Gastrocnemius medialis (tissue), 4 donors: Measurements from ENCODE around the gene USP15. TPM values are rescaled to one million over a fixed set of nuclear protein-coding genes. Genes with fewer than 3 reads are reported as not detected.

Experiments used
- ATAC-seq, 2 donors: fragments of 150-250 bp; one replicate each; pipeline ENCODE4 v1.9.1; 2016
- DNase-seq, 2 donors: peaks; one replicate each; pipeline ENCODE4 v3.0.0-alpha.2; 2019
- H3K27ac ChIP-seq, 4 donors: fragments of 200-600 bp; sonication (generic); 1 replicate in 1 of 4; 2 replicates in 3 of 4; pipeline ENCODE4 v1.5.1; 2016 to 2018; ENCODE audit warnings: mild to moderate bottlenecking in 2 of 4, moderate library complexity in 1 of 4
- H3K27me3 ChIP-seq, 3 donors: fragments of 200-600 bp; sonication (generic) in 2 of 3; 1 replicate in 1 of 3; 2 replicates in 2 of 3; pipeline versions ENCODE4 v1.5.1 to v1.6.0; 2016 to 2019; ENCODE audit warnings: mild to moderate bottlenecking in 1 of 3, moderate library complexity in 1 of 3
- H3K36me3 ChIP-seq, 2 donors: fragments of 200-600 bp; sonication (generic) in 1 of 2; one replicate each; pipeline ENCODE4 v1.5.1; 2017 to 2018
- H3K4me1 ChIP-seq, 2 donors: fragments of 200-600 bp; sonication (generic) in 1 of 2; one replicate each; pipeline ENCODE4 v1.5.1; 2016 to 2017; ENCODE audit warnings: mild to moderate bottlenecking in 2 of 2
- H3K4me3 ChIP-seq, 4 donors: fragments of 200-600 bp; sonication (generic) in 3 of 4; 1 replicate in 1 of 4; 2 replicates in 3 of 4; pipeline ENCODE4 v1.5.1; 2016 to 2019; ENCODE audit warnings: mild to moderate bottlenecking in 2 of 4
- H3K9me3 ChIP-seq, 3 donors: fragments of 200-600 bp; sonication (generic) in 2 of 3; 1 replicate in 1 of 3; 2 replicates in 2 of 3; pipeline ENCODE4 v1.5.1; 2016 to 2019
- CTCF ChIP-seq, 5 experiments: fragments of 450-650 bp in 3 of 5; fragments of 200-600 bp in 2 of 5; sonication (generic) in 2 of 5; IDR thresholded peaks in 4 of 5; conservative IDR thresholded peaks in 1 of 5; 1 replicate in 4 of 5; 2 replicates in 1 of 5; pipeline ENCODE4 v1.5.1; 2016 to 2019; ENCODE audit warnings: antibody characterized with exemption in 5 of 5, mild to moderate bottlenecking in 3 of 5, moderate library complexity in 3 of 5
- POLR2A ChIP-seq, 2 donors: fragments of 450-650 bp; IDR thresholded peaks; one replicate each; pipeline ENCODE4 v1.6.1; 2017; ENCODE audit warnings: antibody characterized with exemption in 2 of 2, mild to moderate bottlenecking in 2 of 2, moderate library complexity in 2 of 2
- in situ Hi-C, 4 donors: fragments of 200-750 bp; cut with MboI; loops; one replicate each; pipeline versions ENCODE4 v1.15.0 to v1.8.0; 2017; ENCODE audit warnings: low sequenced_read_pairs in 4 of 4
- intact Hi-C: fragments of 100-400 bp; cut with DNase I; formaldehyde crosslinking; loops from one replicate; pipeline ENCODE4 v1.15.1; 2023; ENCODE audit warnings: low total_unique reads
- total RNA-seq, 4 donors: library from RNA; depleted of rRNA; stranded (reverse); fragments of >200 nt; gene quantifications; one replicate each; pipeline versions ENCODE4 v1.1.0 to v1.2.3, GENCODE V29; 2016

USP15 gene
- total RNA-seq, 4 donors from 2014 or later: 49.0 to 93.6 (median 50.6) TPM

DNA sequence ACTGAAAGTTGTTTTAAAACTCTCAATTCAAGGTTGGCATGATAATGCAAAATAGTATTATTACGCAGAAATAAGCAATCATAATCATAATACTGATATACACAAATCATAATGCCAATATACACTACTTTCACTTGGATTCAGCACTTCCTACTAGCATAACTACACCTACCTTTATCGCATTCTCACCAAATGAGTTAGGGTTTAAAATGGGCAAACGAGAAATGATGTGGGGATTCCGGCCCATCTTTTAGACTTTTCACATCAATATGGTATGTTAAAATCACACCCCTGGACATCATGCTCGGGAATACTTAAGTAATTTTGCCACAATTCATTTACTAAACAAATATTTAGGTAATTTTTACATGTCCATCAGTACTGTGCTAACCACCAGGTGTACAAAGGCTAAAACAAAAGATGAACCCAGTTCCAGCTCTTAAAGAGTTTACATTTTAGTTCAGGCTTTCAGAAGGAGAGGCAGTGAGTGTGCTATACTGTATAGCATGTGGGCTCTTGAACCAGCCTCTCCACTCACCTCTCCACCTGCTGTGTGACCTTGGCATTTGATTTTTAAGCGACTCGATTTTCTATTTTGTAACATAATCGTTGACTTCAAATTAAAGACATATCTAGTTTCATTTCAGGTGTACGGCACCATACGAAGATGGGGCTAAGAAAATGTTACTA, 1.1 kb upstream of the USP15 start:
- no peaks in the 10 kb centered on the region for H3K36me3 ChIP-seq
- H3K27me3 ChIP-seq: no peaks in the 10 kb centered on the region
- peaks cover 27 to 33% of the 10 kb centered on the region in 2 donors for H3K4me1 ChIP-seq
- in situ Hi-C loops (loop anchor here in 2 of 4 donors (25.0 kb wide), 2 partner anchors 328 to 528 kb away; no protein-coding TSS in a partner anchor), intact Hi-C loops (no loop called here)
- ATAC-seq (peak in 1 of 2 donors; percentile 28), DNase-seq (no peak)
- peak overlapping the region; percentile 78 to 100 (median 96) for H3K4me3 ChIP-seq
- H3K9me3 ChIP-seq: no peaks in the 10 kb centered on the region
- peak overlapping the region; percentile 92 to 97 (median 94) for H3K27ac ChIP-seq
- TF ChIP-seq POLR2A (IDR thresholded peaks at IDR 0.05): no peak
- no peak for TF ChIP-seq CTCF (IDR thresholded peaks at IDR 0.05 in 4 of 5, conservative IDR thresholded peaks at IDR 0.05 in 1 of 5)

GRCh38 chr12:62259631-62259992, 592 bp upstream of the USP15 start:
- Histone ChIP-seq H3K36me3 (no peaks in the 10 kb centered on the region), H3K27ac (peak overlapping the region; percentile 92 to 97 (median 94)), H3K27me3 (no peaks in the 10 kb centered on the region), H3K9me3 (no peaks in the 10 kb centered on the region), H3K4me1 (peaks cover 32 to 37% of the 10 kb centered on the region in 2 donors), H3K4me3 (peak overlapping the region; percentile 78 to 100 (median 96))
- DNase-seq (no peak), ATAC-seq (peak; percentile 45 to 46)
- intact Hi-C loops: no loop called here
- in situ Hi-C loops: loop anchor here in 2 of 4 donors (25.0 kb wide), 2 partner anchors 328 to 528 kb away; no protein-coding TSS in a partner anchor
- TF ChIP-seq CTCF (IDR thresholded peaks at IDR 0.05 in 4 of 5, conservative IDR thresholded peaks at IDR 0.05 in 1 of 5) (no peak), POLR2A (IDR thresholded peaks at IDR 0.05) (no peak)

GRCh38 chr12:62260733-62261683, 804 bp downstream of the USP15 start:
- peak overlapping the region; percentile 78 to 100 (median 96) for H3K4me3 ChIP-seq
- DNase-seq: peak; percentile 13 to 25
- H3K27ac ChIP-seq: peak overlapping the region; percentile 92 to 97 (median 94)
- TF ChIP-seq POLR2A (IDR thresholded peaks at IDR 0.05): no peak
- no peak for TF ChIP-seq CTCF (IDR thresholded peaks at IDR 0.05 in 4 of 5, conservative IDR thresholded peaks at IDR 0.05 in 1 of 5)
- H3K36me3 ChIP-seq: no peaks in the 10 kb centered on the region
- intact Hi-C loops (loop anchor here (2.0 to 5.0 kb wide), 3 partner anchors 51 to 342 kb away; partner anchors contain the start of gene MON2), in situ Hi-C loops (loop anchor here in 2 of 4 donors (5.0 to 25.0 kb wide), 3 partner anchors 206 to 526 kb away; partner anchors contain the start of gene MON2 (in 1 of the 2))
- peak; percentile 38 to 48 for ATAC-seq
- H3K4me1 ChIP-seq: peaks cover 45 to 51% of the 10 kb centered on the region in 2 donors
- no peaks in the 10 kb centered on the region for H3K9me3 ChIP-seq
- no peaks in the 10 kb centered on the region for H3K27me3 ChIP-seq

- Histone ChIP-seq H3K4me1 (peaks cover 50 to 59% of the 10 kb centered on the region in 2 donors), H3K27ac (peak overlapping the region in 2 of 4 donors; percentile 92 to 96), H3K27me3 (no peaks in the 10 kb centered on the region), H3K9me3 (no peaks in the 10 kb centered on the region), H3K4me3 (peak overlapping the region; percentile 78 to 100 (median 96)), H3K36me3 (no peaks in the 10 kb centered on the region)
- TF ChIP-seq CTCF (IDR thresholded peaks at IDR 0.05 in 4 of 5, conservative IDR thresholded peaks at IDR 0.05 in 1 of 5): no peak
- TF ChIP-seq POLR2A (IDR thresholded peaks at IDR 0.05): no peak
- intact Hi-C loops (loop anchor here (2.0 to 5.0 kb wide), 3 partner anchors 50 to 341 kb away; partner anchors contain the start of gene MON2), in situ Hi-C loops (loop anchor here in 2 of 4 donors (5.0 to 25.0 kb wide), 3 partner anchors 205 to 525 kb away; partner anchors contain the start of gene MON2 (in 1 of the 2))
- ATAC-seq (no peak), DNase-seq (no peak)
Measured at GRCh38 chr12:62261876-62262517, 1.8 kb downstream of the USP15 start.
